Neural crest cell (in vitro differentiated cells): Measurements from ENCODE around the gene SLC38A4. TPM values are rescaled to one million over a fixed set of nuclear protein-coding genes. Genes with fewer than 3 reads are reported as not detected.

Source experiments
- DNase-seq: peaks from one replicate; pipeline ENCODE4 v3.0.0; 2021; ENCODE audit warnings: low read depth, mixed read lengths, low spot score
- H3K27ac Mint-ChIP-seq: one replicate; pipeline ENCODE4 v1.8.0; 2021; ENCODE audit warnings: mild to moderate bottlenecking, mixed read lengths; ENCODE audit not compliant: unreplicated experiment
- H3K27me3 Mint-ChIP-seq: 2 replicates; pipeline ENCODE4 v1.8.0; 2021; ENCODE audit warnings: low read depth, mild to moderate bottlenecking, mixed read lengths
- H3K36me3 Mint-ChIP-seq: 2 replicates; pipeline ENCODE4 v1.8.0; 2021; ENCODE audit warnings: low read depth, mild to moderate bottlenecking, mixed read lengths
- H3K4me1 Mint-ChIP-seq: 2 replicates; pipeline ENCODE4 v1.8.0; 2021; ENCODE audit warnings: mixed read lengths
- H3K4me3 Mint-ChIP-seq: one replicate; pipeline ENCODE4 v1.8.0; 2021; ENCODE audit warnings: mild to moderate bottlenecking, mixed read lengths
- H3K9me3 Mint-ChIP-seq: 2 replicates; pipeline ENCODE4 v1.8.0; 2021; ENCODE audit warnings: mixed read lengths
- CTCF ChIP-seq: fragments of 200-600 bp; sonication (generic); conservative IDR thresholded peaks from 2 replicates; pipeline ENCODE4 v1.5.0; 2021; ENCODE audit warnings: antibody characterized with exemption, mild to moderate bottlenecking
- total RNA-seq: library from RNA; stranded (reverse); gene quantifications from 2 replicates; pipeline ENCODE4 v1.2.1, GENCODE V29; 2021

The SLC38A4 gene
- total RNA-seq, 1 donor from 2014 or later, result not detected

- H3K9me3 Mint-ChIP-seq, result no peaks in the 10 kb centered on the region
- peaks cover 21% of the 10 kb centered on the region for H3K4me1 Mint-ChIP-seq
- H3K36me3 Mint-ChIP-seq, result no peaks in the 10 kb centered on the region
- no peak for DNase-seq
- no peaks in the 10 kb centered on the region for H3K27me3 Mint-ChIP-seq
- no peak for TF ChIP-seq CTCF
- no peak overlapping the region for H3K27ac Mint-ChIP-seq
- H3K4me3 Mint-ChIP-seq, result no peak overlapping the region
These were observed 52.0 kb downstream of the SLC38A4 start for GRCh38 chr12:46773586-46774321.

GRCh38 chr12:46771268-46771827 lies 54.4 kb downstream of the SLC38A4 start:
- H3K27ac Mint-ChIP-seq, result no peak overlapping the region

GRCh38 chr12:46770501-46771183 lies 55.2 kb downstream of the SLC38A4 start:
- Mint-ChIP-seq H3K36me3 (no peaks in the 10 kb centered on the region), H3K4me3 (no peak overlapping the region), H3K9me3 (no peaks in the 10 kb centered on the region), H3K4me1 (peaks cover 21% of the 10 kb centered on the region), H3K27ac (no peak overlapping the region), H3K27me3 (no peaks in the 10 kb centered on the region)
- TF ChIP-seq CTCF, result no peak
- no peak for DNase-seq

More at GRCh38 chr12:46771268-46771827, 54.4 kb downstream of the SLC38A4 start:
- Mint-ChIP-seq H3K4me3 (no peak overlapping the region), H3K27me3 (no peaks in the 10 kb centered on the region), H3K9me3 (no peaks in the 10 kb centered on the region), H3K36me3 (no peaks in the 10 kb centered on the region), H3K4me1 (peaks cover 21% of the 10 kb centered on the region)
- no peak for DNase-seq
- TF ChIP-seq CTCF, result no peak

- no peak for TF ChIP-seq CTCF
- Mint-ChIP-seq H3K27ac (no peak overlapping the region), H3K4me3 (no peak overlapping the region), H3K36me3 (no peaks in the 10 kb centered on the region), H3K4me1 (no peaks in the 10 kb centered on the region), H3K9me3 (peaks cover 9% of the 10 kb centered on the region), H3K27me3 (no peaks in the 10 kb centered on the region)
- DNase-seq, result no peak
These were observed 61.8 kb downstream of the SLC38A4 start for GRCh38 chr12:46764005-46764404.

GRCh38 chr12:46763230-46763629 lies 62.6 kb downstream of the SLC38A4 start:
- no peaks in the 10 kb centered on the region for H3K36me3 Mint-ChIP-seq
- H3K27ac Mint-ChIP-seq, result no peak overlapping the region
- H3K4me1 Mint-ChIP-seq, result no peaks in the 10 kb centered on the region
- peaks cover 9% of the 10 kb centered on the region for H3K9me3 Mint-ChIP-seq
- no peak overlapping the region for H3K4me3 Mint-ChIP-seq
- TF ChIP-seq CTCF, result no peak
- H3K27me3 Mint-ChIP-seq, result no peaks in the 10 kb centered on the region
- no peak for DNase-seq
